Right atrium auricular region (tissue), 2 donors: ENCODE measurements around the gene LIN28A. TPM values are rescaled to one million over a fixed set of nuclear protein-coding genes. Genes with fewer than 3 reads are reported as not detected.
A peak's percentile ranks its signal among the peaks of the same experiment; 100 is the strongest.

Experiments
- DNase-seq: peaks from one replicate; pipeline ENCODE4 v3.0.0-alpha.2; 2019; ENCODE audit warnings: low spot score
- H3K27ac ChIP-seq, 2 donors: fragments of 200-600 bp; sonication (generic); 1 replicate in 1 of 2; 2 replicates in 1 of 2; pipeline ENCODE4 v1.5.1; 2016 to 2019
- H3K27me3 ChIP-seq, 2 donors: fragments of 200-600 bp; sonication (generic); one replicate each; pipeline versions ENCODE4 v1.5.1 to v1.6.0; 2017 to 2019
- H3K36me3 ChIP-seq: fragments of 200-600 bp; sonication (generic); one replicate; pipeline ENCODE4 v1.5.1; 2016
- H3K4me1 ChIP-seq, 2 donors: fragments of 200-600 bp; sonication (generic); one replicate each; pipeline versions ENCODE4 v1.5.1 to v1.6.0; 2017 to 2019
- H3K4me3 ChIP-seq, 2 donors: fragments of 200-600 bp; sonication (generic); 1 replicate in 1 of 2; 2 replicates in 1 of 2; pipeline ENCODE4 v1.5.1; 2017 to 2019; ENCODE audit warnings: mild to moderate bottlenecking in 1 of 2, moderate library complexity in 1 of 2
- H3K9me3 ChIP-seq, 2 donors: fragments of 200-600 bp; sonication (generic); one replicate each; pipeline ENCODE4 v1.5.1; 2019
- total RNA-seq, 2 donors: library from RNA; depleted of rRNA; stranded (reverse); fragments of >200 nt; gene quantifications; one replicate each; pipeline ENCODE4 v1.1.0, GENCODE V29; 2016
- TF ChIP-seq, protein P1 (sequence below), 2 donors: fragments of 200-600 bp; sonication (generic); IDR thresholded peaks; one replicate each; pipeline ENCODE4 v1.5.1; 2019; ENCODE audit warnings: antibody characterized with exemption in 2 of 2

LIN28A gene
- total RNA-seq, 2 donors from 2014 or later: not detected

DNA sequence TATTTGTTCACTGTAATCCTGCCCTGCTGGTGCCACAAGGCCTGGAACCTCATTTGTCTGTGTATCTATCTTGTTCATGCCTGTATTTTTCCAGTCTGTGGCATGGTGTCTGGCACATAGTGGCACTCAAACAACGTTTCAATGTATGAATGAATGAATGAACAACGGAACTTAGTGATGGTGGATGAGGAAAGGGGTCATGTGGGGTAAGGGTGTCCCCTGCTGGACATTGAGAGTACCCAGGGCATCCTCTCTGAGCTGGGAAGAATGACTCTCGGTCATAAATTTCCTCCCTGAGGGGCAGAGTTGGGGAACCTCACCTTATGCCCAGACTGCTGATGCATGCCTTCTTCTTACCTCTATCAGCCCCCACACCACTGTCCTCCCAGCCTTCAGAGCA is 19.2 kb upstream of the LIN28A start:
- H3K27me3 ChIP-seq: no peaks in the 10 kb centered on the region
- H3K9me3 ChIP-seq: no peaks in the 10 kb centered on the region
- no peaks in the 10 kb centered on the region for H3K36me3 ChIP-seq
- H3K4me3 ChIP-seq: no peak overlapping the region
- no peaks in the 10 kb centered on the region for H3K4me1 ChIP-seq
- no peak for DNase-seq
- no peak overlapping the region for H3K27ac ChIP-seq
- TF ChIP-seq, protein P1, sequence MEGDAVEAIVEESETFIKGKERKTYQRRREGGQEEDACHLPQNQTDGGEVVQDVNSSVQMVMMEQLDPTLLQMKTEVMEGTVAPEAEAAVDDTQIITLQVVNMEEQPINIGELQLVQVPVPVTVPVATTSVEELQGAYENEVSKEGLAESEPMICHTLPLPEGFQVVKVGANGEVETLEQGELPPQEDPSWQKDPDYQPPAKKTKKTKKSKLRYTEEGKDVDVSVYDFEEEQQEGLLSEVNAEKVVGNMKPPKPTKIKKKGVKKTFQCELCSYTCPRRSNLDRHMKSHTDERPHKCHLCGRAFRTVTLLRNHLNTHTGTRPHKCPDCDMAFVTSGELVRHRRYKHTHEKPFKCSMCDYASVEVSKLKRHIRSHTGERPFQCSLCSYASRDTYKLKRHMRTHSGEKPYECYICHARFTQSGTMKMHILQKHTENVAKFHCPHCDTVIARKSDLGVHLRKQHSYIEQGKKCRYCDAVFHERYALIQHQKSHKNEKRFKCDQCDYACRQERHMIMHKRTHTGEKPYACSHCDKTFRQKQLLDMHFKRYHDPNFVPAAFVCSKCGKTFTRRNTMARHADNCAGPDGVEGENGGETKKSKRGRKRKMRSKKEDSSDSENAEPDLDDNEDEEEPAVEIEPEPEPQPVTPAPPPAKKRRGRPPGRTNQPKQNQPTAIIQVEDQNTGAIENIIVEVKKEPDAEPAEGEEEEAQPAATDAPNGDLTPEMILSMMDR (IDR thresholded peaks at IDR 0.05): peak in 1 of 2 donors; percentile 33

DNA sequence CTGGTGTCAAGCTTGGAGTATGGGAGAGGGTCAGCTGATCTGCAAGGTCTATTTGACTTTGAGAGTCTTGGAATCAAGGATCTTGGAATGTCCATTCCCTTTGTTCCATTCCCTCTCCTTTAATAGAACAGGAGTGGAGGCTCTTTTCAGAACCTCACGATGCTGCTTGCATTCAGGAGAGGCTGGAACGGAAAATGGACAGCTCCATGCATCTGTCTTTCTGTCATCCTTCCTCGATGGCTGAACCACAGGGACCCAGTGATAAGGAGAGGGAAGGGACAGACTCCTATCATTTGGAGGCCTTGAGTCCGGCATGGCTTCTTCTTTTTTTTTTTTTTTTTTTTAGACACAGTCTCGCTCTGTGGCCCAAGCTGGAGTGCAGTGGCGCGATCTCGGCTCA is 14.9 kb upstream of the LIN28A start:
- Histone ChIP-seq H3K9me3 (no peaks in the 10 kb centered on the region), H3K27ac (no peak overlapping the region), H3K4me1 (no peaks in the 10 kb centered on the region), H3K36me3 (no peaks in the 10 kb centered on the region), H3K27me3 (no peaks in the 10 kb centered on the region), H3K4me3 (no peak overlapping the region)
- no peak for DNase-seq
- TF ChIP-seq, protein P1 (IDR thresholded peaks at IDR 0.05): no peak

GRCh38 chr1:26399034-26399433 is 11.6 kb upstream of the LIN28A start:
- Histone ChIP-seq H3K4me3 (no peak overlapping the region), H3K9me3 (no peaks in the 10 kb centered on the region)
- TF ChIP-seq, protein P1 (IDR thresholded peaks at IDR 0.05): no peak

GRCh38 chr1:26401891-26402290 is 8.7 kb upstream of the LIN28A start:
- Histone ChIP-seq H3K27me3 (no peaks in the 10 kb centered on the region), H3K9me3 (no peaks in the 10 kb centered on the region)

More at GRCh38 chr1:26399034-26399433, 11.6 kb upstream of the LIN28A start:
- no peak for DNase-seq
- H3K4me1 ChIP-seq: no peaks in the 10 kb centered on the region
- H3K27ac ChIP-seq: no peak overlapping the region
- H3K36me3 ChIP-seq: no peaks in the 10 kb centered on the region
- no peaks in the 10 kb centered on the region for H3K27me3 ChIP-seq

DNA sequence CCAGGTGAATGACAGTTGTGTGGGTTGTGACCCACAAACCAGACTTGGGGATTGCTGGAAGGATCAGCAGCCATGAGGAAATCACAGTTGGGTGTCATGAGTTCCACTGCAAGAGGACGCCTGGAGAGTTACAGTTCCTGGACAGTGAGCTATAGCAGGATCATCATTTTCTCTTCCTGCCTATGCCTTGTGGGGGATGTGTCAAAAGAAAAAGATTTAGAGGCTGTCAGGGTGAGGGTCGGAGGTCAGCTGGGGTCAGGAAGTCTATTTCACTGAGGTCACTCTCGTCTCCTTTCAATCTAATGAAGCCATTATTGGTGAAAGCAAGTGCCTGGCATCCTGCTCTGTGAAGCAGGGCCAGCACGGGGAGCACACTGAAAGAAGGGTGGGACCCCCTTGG is 7.0 kb upstream of the LIN28A start:
- H3K27ac ChIP-seq: no peak overlapping the region
- H3K4me1 ChIP-seq: no peaks in the 10 kb centered on the region
- H3K36me3 ChIP-seq: no peaks in the 10 kb centered on the region
- no peak for DNase-seq
- H3K27me3 ChIP-seq: no peaks in the 10 kb centered on the region
- TF ChIP-seq, protein P1 (IDR thresholded peaks at IDR 0.05): no peak
- H3K4me3 ChIP-seq: no peak overlapping the region
- H3K9me3 ChIP-seq: no peaks in the 10 kb centered on the region

More at GRCh38 chr1:26401891-26402290, 8.7 kb upstream of the LIN28A start:
- Histone ChIP-seq H3K4me3 (no peak overlapping the region), H3K27ac (no peak overlapping the region), H3K36me3 (no peaks in the 10 kb centered on the region), H3K4me1 (no peaks in the 10 kb centered on the region)
- TF ChIP-seq, protein P1 (IDR thresholded peaks at IDR 0.05): no peak
- no peak for DNase-seq

- DNase-seq: no peak
- H3K9me3 ChIP-seq: no peaks in the 10 kb centered on the region
- H3K36me3 ChIP-seq: no peaks in the 10 kb centered on the region
- no peaks in the 10 kb centered on the region for H3K27me3 ChIP-seq
- no peak overlapping the region for H3K27ac ChIP-seq
- TF ChIP-seq, protein P1 (IDR thresholded peaks at IDR 0.05): no peak
- H3K4me1 ChIP-seq: no peaks in the 10 kb centered on the region
- no peak overlapping the region for H3K4me3 ChIP-seq
Measured at GRCh38 chr1:26404641-26405040, 6.0 kb upstream of the LIN28A start.
